GM23338 (cell line): ENCODE data around the gene THADA. TPM values are rescaled to one million over a fixed set of nuclear protein-coding genes. Genes with fewer than 3 reads are reported as not detected.

ENCODE experiments used
- ATAC-seq: fragments of 200-7000 bp; cut with Tn5 transposase; 3 replicates; pipeline ENCODE4 v1.9.1; 2020
- DNase-seq: peaks from one replicate; pipeline ENCODE4 v3.0.0-alpha.2; 2015; ENCODE audit warnings: low spot score
- H2AFZ ChIP-seq: fragments of 200-600 bp; sonication (generic); 2 replicates; pipeline ENCODE4 v1.8.0; 2016; ENCODE audit warnings: antibody characterized with exemption, mild to moderate bottlenecking, moderate library complexity
- H3F3A ChIP-seq: fragments of 200-600 bp; sonication (generic); replicated peaks from 2 replicates; pipeline ENCODE4 v1.8.0; 2017; ENCODE audit warnings: antibody characterized with exemption, mixed run types, low read depth
- H3K27ac ChIP-seq: fragments of 200-600 bp; sonication (generic); 2 replicates; pipeline ENCODE4 v1.6.1; 2016; ENCODE audit warnings: low read depth
- H3K27me3 ChIP-seq: fragments of 200-600 bp; sonication (generic); 2 replicates; pipeline ENCODE4 v1.8.0; 2016; ENCODE audit warnings: mild to moderate bottlenecking, mixed run types, moderate library complexity; ENCODE audit not compliant: insufficient read depth
- H3K36me3 ChIP-seq: fragments of 200-600 bp; sonication (generic); 2 replicates; pipeline ENCODE4 v1.8.0; 2016; ENCODE audit warnings: mild to moderate bottlenecking; ENCODE audit not compliant: insufficient read depth
- H3K4me1 ChIP-seq: fragments of 200-600 bp; sonication (generic); 2 replicates; pipeline ENCODE4 v1.8.0; 2016; ENCODE audit warnings: mild to moderate bottlenecking, moderate library complexity; ENCODE audit not compliant: insufficient read depth
- H3K4me2 ChIP-seq: fragments of 200-600 bp; sonication (generic); 2 replicates; pipeline ENCODE4 v1.7.1; 2017; ENCODE audit warnings: mixed run types
- H3K4me3 ChIP-seq: fragments of 200-600 bp; sonication (generic); 2 replicates; pipeline ENCODE4 v1.6.1; 2016; ENCODE audit warnings: mixed run types
- H3K79me2 ChIP-seq: fragments of 200-600 bp; sonication (generic); replicated peaks from 2 replicates; pipeline ENCODE4 v1.8.0; 2017; ENCODE audit warnings: mild to moderate bottlenecking; ENCODE audit not compliant: insufficient read depth
- H3K9me2 ChIP-seq: fragments of 200-600 bp; sonication (generic); 2 replicates; pipeline ENCODE4 v1.8.0; 2017; ENCODE audit not compliant: insufficient read depth
- H4K20me1 ChIP-seq: fragments of 200-600 bp; sonication (generic); replicated peaks from 2 replicates; pipeline ENCODE4 v1.8.0; 2017; ENCODE audit warnings: mild to moderate bottlenecking; ENCODE audit not compliant: insufficient read depth
- H3K27ac Mint-ChIP-seq: 2 replicates; pipeline ENCODE4 v1.8.0; 2020; ENCODE audit warnings: inconsistent platforms, mild to moderate bottlenecking, moderate library complexity, mixed read lengths
- H3K27me3 Mint-ChIP-seq: 3 replicates; pipeline ENCODE4 v1.8.0; 2022; ENCODE audit warnings: low read depth, mild to moderate bottlenecking, moderate library complexity, mixed read lengths, inconsistent platforms; ENCODE audit not compliant: insufficient read depth, poor library complexity
- H3K36me3 Mint-ChIP-seq: 3 replicates; pipeline ENCODE4 v1.8.0; 2021; ENCODE audit warnings: low read depth, mild to moderate bottlenecking, inconsistent platforms, moderate library complexity, mixed read lengths
- H3K4me1 Mint-ChIP-seq: 3 replicates; pipeline ENCODE4 v1.8.0; 2020; ENCODE audit warnings: mild to moderate bottlenecking, inconsistent platforms, mixed read lengths
- H3K4me3 Mint-ChIP-seq: 3 replicates; pipeline ENCODE4 v1.8.0; 2021; ENCODE audit warnings: moderate library complexity, mild to moderate bottlenecking, inconsistent platforms, mixed read lengths
- H3K9me3 Mint-ChIP-seq: 3 replicates; pipeline ENCODE4 v1.8.0; 2020; ENCODE audit warnings: moderate library complexity, mild to moderate bottlenecking, inconsistent platforms, mixed read lengths
- CREB1 ChIP-seq: fragments of 250-450 bp; sonication (Bioruptor Pico); IDR thresholded peaks from 2 replicates; pipeline ENCODE4 v1.5.0; 2020; ENCODE audit warnings: low read depth, mild to moderate bottlenecking, moderate library complexity
- CTCF ChIP-seq, 2 experiments: fragments of 200-600 bp in 1 of 2; sonication (generic) in 1 of 2; conservative IDR thresholded peaks; 2 replicates each; pipeline versions ENCODE4 v1.5.1 to v1.6.1; 2016 to 2017; ENCODE audit warnings: antibody characterized with exemption in 2 of 2, low read depth in 2 of 2, mild to moderate bottlenecking in 2 of 2, moderate library complexity in 1 of 2
- EZH2phosphoT487 ChIP-seq: fragments of 200-600 bp; sonication (generic); IDR thresholded peaks from one replicate; pipeline ENCODE4 v1.8.1; 2018; ENCODE audit warnings: antibody characterized with exemption; ENCODE audit not compliant: unreplicated experiment
- JUNB ChIP-seq: IDR thresholded peaks from one replicate; pipeline ENCODE4 v1.6.1; 2016; ENCODE audit warnings: antibody characterized with exemption; ENCODE audit not compliant: unreplicated experiment
- NANOG ChIP-seq: IDR thresholded peaks from 2 replicates; pipeline ENCODE4 v1.6.1; 2016; ENCODE audit warnings: antibody characterized with exemption, borderline replicate concordance
- POLR2AphosphoS5 ChIP-seq: IDR thresholded peaks from 2 replicates; pipeline ENCODE4 v1.6.1; 2016; ENCODE audit warnings: antibody characterized with exemption, low read depth
- STAT1 ChIP-seq: IDR thresholded peaks from one replicate; pipeline ENCODE4 v1.6.1; 2016; ENCODE audit warnings: antibody characterized with exemption; ENCODE audit not compliant: unreplicated experiment
- ZNF114 ChIP-seq: fragments of 250-450 bp; sonication (Bioruptor Pico); IDR thresholded peaks from 2 replicates; pipeline ENCODE4 v1.5.0; 2020; ENCODE audit warnings: mild to moderate bottlenecking, moderate library complexity
- ZNF331 ChIP-seq: fragments of 250-450 bp; sonication (Bioruptor Pico); IDR thresholded peaks from 2 replicates; pipeline ENCODE4 v1.5.0; 2020; ENCODE audit warnings: low read depth, mild to moderate bottlenecking, moderate library complexity
- ZNF462 ChIP-seq: fragments of 250-450 bp; sonication (Bioruptor Pico); IDR thresholded peaks from 2 replicates; pipeline ENCODE4 v1.5.0; 2020; ENCODE audit warnings: mild to moderate bottlenecking, moderate library complexity
- polyA plus RNA-seq: library from polyadenylated mRNA; unstranded; fragments of >200 nt; fragmentation: Nextera tagmentation; extraction: Ambion mirVana; gene quantifications from 2 replicates; pipeline ENCODE4 v1.2.1, GENCODE V29; 2016
- total RNA-seq: library from RNA; depleted of rRNA; stranded (reverse); fragments of >200 nt; shearing (Covaris generic); gene quantifications from 2 replicates; pipeline ENCODE4 v1.2.3, GENCODE V29; 2014
- TF ChIP-seq, protein P1 (sequence below): IDR thresholded peaks from one replicate; pipeline ENCODE4 v1.6.1; 2018; ENCODE audit warnings: antibody characterized with exemption; ENCODE audit not compliant: unreplicated experiment
- TF ChIP-seq, protein P2 (sequence below): IDR thresholded peaks from 2 replicates; pipeline ENCODE4 v1.6.1; 2016; ENCODE audit warnings: antibody characterized with exemption

Gene THADA
- total and polyA plus RNA-seq, 2 experiments from 2014 or later = 17.0 to 30.7 TPM

- H3K27ac Mint-ChIP-seq = peak overlapping the region; percentile 3; the same call in 1 of the 2 replicates
- Histone ChIP-seq H3K4me2 (0 out of 2 replicates have a peak overlapping the region, but pooled peaks have one; percentile 79), H3F3A (peaks cover 12% of the 10 kb centered on the region; the same call in 1 of the 2 replicates), H3K4me1 (peaks cover 25% of the 10 kb centered on the region), H3K27ac (no peak overlapping the region), H3K4me3 (no peak overlapping the region), H3K27me3 (no peaks in the 10 kb centered on the region), H3K36me3 (0 out of 2 replicates have a peak, but pooled peaks cover under 1% of the 10 kb centered on the region), H3K9me2 (no peaks in the 10 kb centered on the region), H2AFZ (no peak overlapping the region), H3K79me2 (peaks cover 31% of the 10 kb centered on the region), H4K20me1 (peaks cover under 1% of the 10 kb centered on the region; the same call in 1 of the 2 replicates)
- TF ChIP-seq STAT1 (no peak), EZH2phosphoT487 (no peak), CREB1 (CRISPR knock-in tag) (no peak), ZNF331 (CRISPR knock-in tag) (no peak), NANOG (no peak), POLR2AphosphoS5 (no peak), ZNF114 (CRISPR knock-in tag) (no peak), CTCF (conservative IDR thresholded peaks at IDR 0.05; ENCODE audit: low read depth in 2 of 2) (no peak), ZNF462 (CRISPR knock-in tag) (no peak), JUNB (no peak)
- TF ChIP-seq, protein P1, sequence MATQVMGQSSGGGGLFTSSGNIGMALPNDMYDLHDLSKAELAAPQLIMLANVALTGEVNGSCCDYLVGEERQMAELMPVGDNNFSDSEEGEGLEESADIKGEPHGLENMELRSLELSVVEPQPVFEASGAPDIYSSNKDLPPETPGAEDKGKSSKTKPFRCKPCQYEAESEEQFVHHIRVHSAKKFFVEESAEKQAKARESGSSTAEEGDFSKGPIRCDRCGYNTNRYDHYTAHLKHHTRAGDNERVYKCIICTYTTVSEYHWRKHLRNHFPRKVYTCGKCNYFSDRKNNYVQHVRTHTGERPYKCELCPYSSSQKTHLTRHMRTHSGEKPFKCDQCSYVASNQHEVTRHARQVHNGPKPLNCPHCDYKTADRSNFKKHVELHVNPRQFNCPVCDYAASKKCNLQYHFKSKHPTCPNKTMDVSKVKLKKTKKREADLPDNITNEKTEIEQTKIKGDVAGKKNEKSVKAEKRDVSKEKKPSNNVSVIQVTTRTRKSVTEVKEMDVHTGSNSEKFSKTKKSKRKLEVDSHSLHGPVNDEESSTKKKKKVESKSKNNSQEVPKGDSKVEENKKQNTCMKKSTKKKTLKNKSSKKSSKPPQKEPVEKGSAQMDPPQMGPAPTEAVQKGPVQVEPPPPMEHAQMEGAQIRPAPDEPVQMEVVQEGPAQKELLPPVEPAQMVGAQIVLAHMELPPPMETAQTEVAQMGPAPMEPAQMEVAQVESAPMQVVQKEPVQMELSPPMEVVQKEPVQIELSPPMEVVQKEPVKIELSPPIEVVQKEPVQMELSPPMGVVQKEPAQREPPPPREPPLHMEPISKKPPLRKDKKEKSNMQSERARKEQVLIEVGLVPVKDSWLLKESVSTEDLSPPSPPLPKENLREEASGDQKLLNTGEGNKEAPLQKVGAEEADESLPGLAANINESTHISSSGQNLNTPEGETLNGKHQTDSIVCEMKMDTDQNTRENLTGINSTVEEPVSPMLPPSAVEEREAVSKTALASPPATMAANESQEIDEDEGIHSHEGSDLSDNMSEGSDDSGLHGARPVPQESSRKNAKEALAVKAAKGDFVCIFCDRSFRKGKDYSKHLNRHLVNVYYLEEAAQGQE = no peak
- TF ChIP-seq, protein P2, sequence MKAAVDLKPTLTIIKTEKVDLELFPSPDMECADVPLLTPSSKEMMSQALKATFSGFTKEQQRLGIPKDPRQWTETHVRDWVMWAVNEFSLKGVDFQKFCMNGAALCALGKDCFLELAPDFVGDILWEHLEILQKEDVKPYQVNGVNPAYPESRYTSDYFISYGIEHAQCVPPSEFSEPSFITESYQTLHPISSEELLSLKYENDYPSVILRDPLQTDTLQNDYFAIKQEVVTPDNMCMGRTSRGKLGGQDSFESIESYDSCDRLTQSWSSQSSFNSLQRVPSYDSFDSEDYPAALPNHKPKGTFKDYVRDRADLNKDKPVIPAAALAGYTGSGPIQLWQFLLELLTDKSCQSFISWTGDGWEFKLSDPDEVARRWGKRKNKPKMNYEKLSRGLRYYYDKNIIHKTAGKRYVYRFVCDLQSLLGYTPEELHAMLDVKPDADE = no peak
- peaks cover 21% of the 10 kb centered on the region for H3K36me3 Mint-ChIP-seq
- peaks cover 15% of the 10 kb centered on the region for H3K27me3 Mint-ChIP-seq
- H3K4me1 Mint-ChIP-seq = peaks cover 35% of the 10 kb centered on the region
- no peaks in the 10 kb centered on the region for H3K9me3 Mint-ChIP-seq
- no peak for ATAC-seq
- no peak for DNase-seq
- peak overlapping the region; percentile 28; the same call in 2 of the 3 replicates for H3K4me3 Mint-ChIP-seq
Measured at GRCh38 chr2:43228756-43229659, 366.8 kb downstream of the THADA start.
